Endothelial cell of umbilical vein (primary cell): ENCODE data around the gene TBPL1. TPM values are rescaled to one million over a fixed set of nuclear protein-coding genes. Genes with fewer than 3 reads are reported as not detected.

Experiments used
- BruUV-seq: library from RNA; stranded (reverse); fragments of 400-500 nt; replicated peaks from 2 replicates; lab custom pipeline; 2021; lab: Mats Ljungman, UMichigan
- CTCF ChIA-PET: fragments of 300-600, 350-600 bp; sonication (Branson Sonifier 250); formaldehyde crosslinking; loops from one replicate; lab custom pipeline; 2021; ENCODE audit warnings: antibody characterized with exemption, inconsistent platforms; lab: Charles Lee
- POLR2A ChIA-PET: fragments of 300-600, 350-600 bp; sonication (Branson Sonifier 250); formaldehyde crosslinking; loops from one replicate; lab custom pipeline; 2021; ENCODE audit warnings: antibody characterized with exemption, inconsistent platforms; lab: Charles Lee
- DNase-seq: peaks from one replicate; pipeline ENCODE4 v3.0.0-alpha.2; 2011; ENCODE audit warnings: low read depth, low spot score
- FAIRE-seq: peaks from 2 replicates; lab custom pipeline; 2011; peaks lifted over from hg19 to GRCh38; lab: Jason Lieb, UNC
- H2AFZ ChIP-seq: 2 replicates; pipeline ENCODE4 v1.6.0; 2012; ENCODE audit warnings: low read depth, low read length, control low read depth, inconsistent platforms
- H3K27ac ChIP-seq: 2 replicates; pipeline ENCODE4 v1.5.1; 2011; ENCODE audit warnings: low read depth, mild to moderate bottlenecking, control low read depth, low read length, moderate library complexity; ENCODE audit not compliant: insufficient read depth
- H3K27me3 ChIP-seq, 2 experiments: 2 replicates each; pipeline versions ENCODE4 v1.6.0 to v1.6.1; 2011; ENCODE audit warnings: low read length in 2 of 2, mixed read lengths in 1 of 2; ENCODE audit not compliant: control insufficient read depth in 2 of 2, insufficient read depth in 2 of 2
- H3K36me3 ChIP-seq, 2 experiments: 2 replicates in 1 of 2; 3 replicates in 1 of 2; pipeline ENCODE4 v1.5.1; 2011; ENCODE audit warnings: low read length in 2 of 2, mild to moderate bottlenecking in 1 of 2, moderate library complexity in 1 of 2; ENCODE audit not compliant: control insufficient read depth in 2 of 2, insufficient read depth in 2 of 2; ENCODE audit errors: extremely low read depth in 1 of 2
- H3K4me1 ChIP-seq: 3 replicates; pipeline ENCODE4 v1.5.1; 2011; ENCODE audit warnings: mild to moderate bottlenecking, low read length; ENCODE audit not compliant: control insufficient read depth, insufficient read depth; ENCODE audit errors: extremely low read depth
- H3K4me2 ChIP-seq: 2 replicates; pipeline ENCODE4 v1.6.1; 2011; ENCODE audit warnings: low read length, control low read depth, mixed read lengths; ENCODE audit not compliant: insufficient read depth
- H3K4me3 ChIP-seq, 3 experiments: fragments of 200-600 bp in 1 of 3; sonication (generic), shearing (Covaris generic) in 1 of 3; replicated peaks in 1 of 3; 2 replicates each; pipeline ENCODE4 v1.5.1; 2011 to 2016; ENCODE audit warnings: control low read depth in 3 of 3, low read length in 3 of 3, mild to moderate bottlenecking in 2 of 3, inconsistent platforms in 1 of 3, low read depth in 1 of 3, moderate library complexity in 1 of 3; ENCODE audit not compliant: insufficient read depth in 1 of 3
- H3K79me2 ChIP-seq: 2 replicates; pipeline ENCODE4 v1.6.0; 2012; ENCODE audit warnings: low read length, inconsistent platforms; ENCODE audit not compliant: control insufficient read depth, insufficient read depth
- H3K9ac ChIP-seq: replicated peaks from 2 replicates; pipeline ENCODE3; 2011; ENCODE audit warnings: low read length, control low read depth; ENCODE audit not compliant: insufficient read depth; ENCODE audit errors: extremely low read depth
- H3K9me1 ChIP-seq: replicated peaks from 3 replicates; pipeline ENCODE4 v1.6.0; 2011; ENCODE audit warnings: mild to moderate bottlenecking, low read length; ENCODE audit not compliant: control insufficient read depth, insufficient read depth; ENCODE audit errors: extremely low read depth
- H3K9me3 ChIP-seq: replicated peaks from 2 replicates; pipeline ENCODE4 v1.5.1; 2012; ENCODE audit warnings: low read length, inconsistent platforms; ENCODE audit not compliant: control insufficient read depth, insufficient read depth
- H4K20me1 ChIP-seq: replicated peaks from 2 replicates; pipeline ENCODE3; 2011; ENCODE audit warnings: mild to moderate bottlenecking, low read length; ENCODE audit not compliant: control insufficient read depth, insufficient read depth; ENCODE audit errors: extremely low read depth
- EZH2 ChIP-seq: IDR thresholded peaks from 2 replicates; pipeline ENCODE4 v1.6.1; 2012; ENCODE audit warnings: borderline replicate concordance, low read depth, mild to moderate bottlenecking, moderate library complexity, low read length, inconsistent platforms; ENCODE audit not compliant: severe bottlenecking
- FOS ChIP-seq: IDR thresholded peaks from 2 replicates; pipeline ENCODE4 v1.6.1; 2011; ENCODE audit warnings: mild to moderate bottlenecking, low read length, moderate library complexity, borderline replicate concordance; ENCODE audit not compliant: insufficient read depth
- GATA2 ChIP-seq: IDR thresholded peaks from 2 replicates; pipeline ENCODE4 v1.7.0; 2011; ENCODE audit warnings: low read depth, mild to moderate bottlenecking, moderate library complexity, mixed read lengths, low read length; ENCODE audit not compliant: insufficient read length, insufficient read depth
- JUN ChIP-seq: IDR thresholded peaks from 2 replicates; pipeline ENCODE4 v1.6.1; 2011; ENCODE audit warnings: borderline replicate concordance, low read depth; ENCODE audit not compliant: insufficient read length, insufficient read depth
- MYC ChIP-seq: IDR thresholded peaks from one replicate; pipeline ENCODE4 v1.6.1; 2011; ENCODE audit warnings: mild to moderate bottlenecking, low read depth, low read length
- POLR2A ChIP-seq: IDR thresholded peaks from 2 replicates; pipeline ENCODE4 v1.6.1; 2012; ENCODE audit warnings: low read depth, mild to moderate bottlenecking, control low read depth, low read length
- POLR2AphosphoS5 ChIP-seq: IDR thresholded peaks from 2 replicates; pipeline ENCODE4 v1.6.1; 2012; ENCODE audit warnings: low read depth, mild to moderate bottlenecking, control low read depth, low read length, moderate library complexity; ENCODE audit not compliant: insufficient read depth
- dilution Hi-C: fragments of 300-500 bp; cut with MboI; formaldehyde crosslinking; loops from one replicate; pipeline ENCODE4 v1.15.0; 2019; ENCODE audit warnings: low sequenced_read_pairs; ENCODE audit not compliant: extremely low pct_ligation_motif_present
- intact Hi-C: fragments of 100-400 bp; cut with micrococcal nuclease; formaldehyde crosslinking; loops from one replicate; pipeline ENCODE4 v1.10.0; 2022
- polyA plus RNA-seq, 4 experiments: library from polyadenylated mRNA; depleted of rRNA in 3 of 4; stranded (reverse) in 3 of 4; unstranded in 1 of 4; fragments of >200 nt; gene quantifications; 2 replicates each; pipeline versions ENCODE4 v1.2.1 to v1.2.3, GENCODE V29; 2011 to 2012; ENCODE audit warnings: missing spikeins in 1 of 4
- total RNA-seq: library from RNA; stranded (reverse); gene quantifications from 2 replicates; pipeline ENCODE4 v1.2.3, GENCODE V29; 2021
- TF ChIP-seq, protein P1 (sequence below): IDR thresholded peaks from 2 replicates; pipeline ENCODE4 v1.6.1; 2011; ENCODE audit not compliant: insufficient read depth, insufficient read length
- TF ChIP-seq, protein P2 (sequence below), 2 donors: IDR thresholded peaks; 1 replicate in 1 of 2; 2 replicates in 1 of 2; pipeline ENCODE4 v1.5.1; 2011; ENCODE audit warnings: low read length in 2 of 2, mild to moderate bottlenecking in 2 of 2, moderate library complexity in 2 of 2, control low read depth in 1 of 2, inconsistent platforms in 1 of 2, low read depth in 1 of 2; ENCODE audit not compliant: insufficient read depth in 1 of 2; ENCODE audit errors: extremely low read depth in 1 of 2

TBPL1 gene
- total and polyA plus RNA-seq, 2 donors (not counting 3 experiments of a cell fraction or from before 2014, with no cell fraction given) = 19.6 to 31.2 TPM

DNA sequence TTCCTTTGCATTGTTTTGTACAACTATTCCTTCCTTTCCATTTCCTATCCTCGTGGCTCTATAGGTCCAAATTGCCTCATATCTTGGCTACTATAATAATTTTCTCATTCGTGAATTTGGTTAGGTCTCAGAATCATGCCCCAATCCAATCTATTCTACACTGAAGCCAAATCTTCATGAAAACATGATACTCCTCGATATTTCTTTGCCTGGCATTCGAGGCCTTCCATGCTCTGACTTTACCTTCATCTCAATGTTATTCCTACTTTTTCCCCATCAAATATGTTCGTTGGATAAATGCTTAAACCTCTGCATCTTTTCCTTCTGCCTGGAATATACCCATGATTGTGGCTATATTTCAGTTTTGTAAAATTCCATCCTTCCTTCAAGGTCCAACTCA lies 33.7 kb upstream of the TBPL1 start:
- H3K79me2 ChIP-seq = no peaks in the 10 kb centered on the region
- no peaks in the 10 kb centered on the region for H4K20me1 ChIP-seq
- no peak overlapping the region for H3K4me3 ChIP-seq
- DNase-seq = no peak
- H3K9me3 ChIP-seq = no peaks in the 10 kb centered on the region
- no TSS peak for BruUV-seq
- POLR2A ChIA-PET = no interaction called here
- H3K36me3 ChIP-seq = no peaks in the 10 kb centered on the region
- H3K9ac ChIP-seq = no peak overlapping the region
- intact Hi-C loops = loop anchor here (5.0 to 10.0 kb wide), 3 partner anchors 957 to 1387 kb away; no protein-coding TSS in a partner anchor
- H2AFZ ChIP-seq = no peak overlapping the region
- dilution Hi-C loops = no loop called here
- CTCF ChIA-PET = interaction anchor here (1.6 to 3.3 kb wide), 2 partner anchors 145 to 178 kb away, joined by 6 to 25 read pairs; no protein-coding TSS in a partner anchor
- no peak overlapping the region for H3K27ac ChIP-seq
- no peak for FAIRE-seq
- H3K27me3 ChIP-seq = peaks cover 7 to 17% of the 10 kb centered on the region in 2 experiments
- no peak overlapping the region for H3K4me2 ChIP-seq
- no peaks in the 10 kb centered on the region for H3K9me1 ChIP-seq
- H3K4me1 ChIP-seq = no peaks in the 10 kb centered on the region
- no peak for TF ChIP-seq EZH2
- no peak for TF ChIP-seq JUN
- TF ChIP-seq, protein P1, sequence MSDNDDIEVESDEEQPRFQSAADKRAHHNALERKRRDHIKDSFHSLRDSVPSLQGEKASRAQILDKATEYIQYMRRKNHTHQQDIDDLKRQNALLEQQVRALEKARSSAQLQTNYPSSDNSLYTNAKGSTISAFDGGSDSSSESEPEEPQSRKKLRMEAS = no peak
- no peak for TF ChIP-seq MYC
- TF ChIP-seq FOS = no peak
- TF ChIP-seq, protein P2, sequence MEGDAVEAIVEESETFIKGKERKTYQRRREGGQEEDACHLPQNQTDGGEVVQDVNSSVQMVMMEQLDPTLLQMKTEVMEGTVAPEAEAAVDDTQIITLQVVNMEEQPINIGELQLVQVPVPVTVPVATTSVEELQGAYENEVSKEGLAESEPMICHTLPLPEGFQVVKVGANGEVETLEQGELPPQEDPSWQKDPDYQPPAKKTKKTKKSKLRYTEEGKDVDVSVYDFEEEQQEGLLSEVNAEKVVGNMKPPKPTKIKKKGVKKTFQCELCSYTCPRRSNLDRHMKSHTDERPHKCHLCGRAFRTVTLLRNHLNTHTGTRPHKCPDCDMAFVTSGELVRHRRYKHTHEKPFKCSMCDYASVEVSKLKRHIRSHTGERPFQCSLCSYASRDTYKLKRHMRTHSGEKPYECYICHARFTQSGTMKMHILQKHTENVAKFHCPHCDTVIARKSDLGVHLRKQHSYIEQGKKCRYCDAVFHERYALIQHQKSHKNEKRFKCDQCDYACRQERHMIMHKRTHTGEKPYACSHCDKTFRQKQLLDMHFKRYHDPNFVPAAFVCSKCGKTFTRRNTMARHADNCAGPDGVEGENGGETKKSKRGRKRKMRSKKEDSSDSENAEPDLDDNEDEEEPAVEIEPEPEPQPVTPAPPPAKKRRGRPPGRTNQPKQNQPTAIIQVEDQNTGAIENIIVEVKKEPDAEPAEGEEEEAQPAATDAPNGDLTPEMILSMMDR (IDR thresholded peaks at IDR 0.05; ENCODE audit: extremely low read depth in 1 of 2, insufficient read depth in 1 of 2, low read depth in 1 of 2, low read length in 2 of 2) = no peak
- no peak for TF ChIP-seq GATA2
- no peak for TF ChIP-seq POLR2A
- no peak for TF ChIP-seq POLR2AphosphoS5
